Mesothelial cell of epicardium (in vitro differentiated cells): ENCODE data around the gene AKT1S1. TPM values are rescaled to one million over a fixed set of nuclear protein-coding genes. Genes with fewer than 3 reads are reported as not detected.

Experiments used
- DNase-seq, 2 experiments: peaks; one replicate each; pipeline ENCODE4 v3.0.0; 2021; ENCODE audit warnings: low spot score in 2 of 2; ENCODE audit not compliant: unreplicated experiment in 2 of 2
- H3K27ac Mint-ChIP-seq: 2 replicates; pipeline ENCODE4 v1.8.0; 2021; ENCODE audit warnings: mixed read lengths
- H3K27me3 Mint-ChIP-seq: 2 replicates; pipeline ENCODE4 v1.8.0; 2021; ENCODE audit warnings: low read depth, mixed read lengths
- H3K36me3 Mint-ChIP-seq: 2 replicates; pipeline ENCODE4 v1.8.0; 2021; ENCODE audit warnings: mixed read lengths
- H3K4me1 Mint-ChIP-seq: 2 replicates; pipeline ENCODE4 v1.8.0; 2021; ENCODE audit warnings: mixed read lengths
- H3K4me3 Mint-ChIP-seq: 2 replicates; pipeline ENCODE4 v1.8.0; 2021; ENCODE audit warnings: mild to moderate bottlenecking, moderate library complexity, mixed read lengths
- H3K9me3 Mint-ChIP-seq: 2 replicates; pipeline ENCODE4 v1.8.0; 2021; ENCODE audit warnings: mixed read lengths
- total RNA-seq: library from RNA; stranded (reverse); gene quantifications from 3 replicates; pipeline ENCODE4 v1.2.1, GENCODE V29; 2021
- TF ChIP-seq, protein P1 (sequence below): fragments of 200-600 bp; sonication (generic); IDR thresholded peaks from one replicate; pipeline ENCODE4 v1.5.0; 2021; ENCODE audit warnings: antibody characterized with exemption; ENCODE audit not compliant: unreplicated experiment

The AKT1S1 gene
- total RNA-seq, 1 donor from 2014 or later, result 41.8 TPM

GRCh38 chr19:49849433-49850220 lies 27.5 kb downstream of the AKT1S1 start:
- peaks cover 25% of the 10 kb centered on the region for H3K4me1 Mint-ChIP-seq
- H3K27ac Mint-ChIP-seq, result peak overlapping the region; percentile 98
- TF ChIP-seq, protein P1, sequence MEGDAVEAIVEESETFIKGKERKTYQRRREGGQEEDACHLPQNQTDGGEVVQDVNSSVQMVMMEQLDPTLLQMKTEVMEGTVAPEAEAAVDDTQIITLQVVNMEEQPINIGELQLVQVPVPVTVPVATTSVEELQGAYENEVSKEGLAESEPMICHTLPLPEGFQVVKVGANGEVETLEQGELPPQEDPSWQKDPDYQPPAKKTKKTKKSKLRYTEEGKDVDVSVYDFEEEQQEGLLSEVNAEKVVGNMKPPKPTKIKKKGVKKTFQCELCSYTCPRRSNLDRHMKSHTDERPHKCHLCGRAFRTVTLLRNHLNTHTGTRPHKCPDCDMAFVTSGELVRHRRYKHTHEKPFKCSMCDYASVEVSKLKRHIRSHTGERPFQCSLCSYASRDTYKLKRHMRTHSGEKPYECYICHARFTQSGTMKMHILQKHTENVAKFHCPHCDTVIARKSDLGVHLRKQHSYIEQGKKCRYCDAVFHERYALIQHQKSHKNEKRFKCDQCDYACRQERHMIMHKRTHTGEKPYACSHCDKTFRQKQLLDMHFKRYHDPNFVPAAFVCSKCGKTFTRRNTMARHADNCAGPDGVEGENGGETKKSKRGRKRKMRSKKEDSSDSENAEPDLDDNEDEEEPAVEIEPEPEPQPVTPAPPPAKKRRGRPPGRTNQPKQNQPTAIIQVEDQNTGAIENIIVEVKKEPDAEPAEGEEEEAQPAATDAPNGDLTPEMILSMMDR, result no peak
- no peaks in the 10 kb centered on the region for H3K27me3 Mint-ChIP-seq
- peaks cover 14% of the 10 kb centered on the region for H3K36me3 Mint-ChIP-seq
- peak overlapping the region; percentile 81 for H3K4me3 Mint-ChIP-seq
- H3K9me3 Mint-ChIP-seq, result peaks cover 13% of the 10 kb centered on the region
- no peak for DNase-seq

GRCh38 chr19:49848938-49849337 lies 28.2 kb downstream of the AKT1S1 start:
- no peak overlapping the region for H3K4me3 Mint-ChIP-seq
- H3K4me1 Mint-ChIP-seq, result peaks cover 25% of the 10 kb centered on the region
- TF ChIP-seq, protein P1, result no peak
- H3K36me3 Mint-ChIP-seq, result peaks cover 14% of the 10 kb centered on the region
- no peak for DNase-seq
- H3K27me3 Mint-ChIP-seq, result no peaks in the 10 kb centered on the region
- no peak overlapping the region for H3K27ac Mint-ChIP-seq
- peaks cover 13% of the 10 kb centered on the region for H3K9me3 Mint-ChIP-seq

- H3K27ac Mint-ChIP-seq, result no peak overlapping the region
- TF ChIP-seq, protein P1, result no peak
- H3K9me3 Mint-ChIP-seq, result peaks cover 13% of the 10 kb centered on the region
- peaks cover 18% of the 10 kb centered on the region for H3K4me1 Mint-ChIP-seq
- H3K4me3 Mint-ChIP-seq, result no peak overlapping the region
- DNase-seq, result no peak
- no peaks in the 10 kb centered on the region for H3K27me3 Mint-ChIP-seq
- H3K36me3 Mint-ChIP-seq, result peaks cover 14% of the 10 kb centered on the region
Observed at GRCh38 chr19:49847731-49848696, 29.1 kb downstream of the AKT1S1 start.

DNA sequence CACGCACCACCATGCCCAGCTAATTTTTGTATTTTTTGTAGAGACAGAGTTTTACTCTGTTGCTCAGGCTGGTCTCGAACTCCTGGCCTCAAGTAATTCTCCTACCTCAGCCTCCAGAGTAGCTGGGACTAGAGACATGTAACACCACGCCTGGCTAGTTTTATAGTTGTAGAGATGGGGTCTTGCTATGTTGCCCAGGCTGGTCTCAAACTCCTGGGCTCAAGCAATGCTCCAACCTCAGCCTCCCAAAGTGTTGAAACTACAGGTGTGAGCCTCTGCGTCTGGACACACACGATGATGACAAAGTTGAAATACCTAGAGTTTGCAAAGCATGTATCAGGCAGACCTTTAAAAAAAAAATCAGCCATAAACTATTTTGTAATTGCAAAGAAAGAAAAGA lies 30.7 kb downstream of the AKT1S1 start:
- peaks cover 13% of the 10 kb centered on the region for H3K9me3 Mint-ChIP-seq
- H3K4me3 Mint-ChIP-seq, result no peak overlapping the region
- H3K4me1 Mint-ChIP-seq, result peaks cover 6% of the 10 kb centered on the region
- no peaks in the 10 kb centered on the region for H3K27me3 Mint-ChIP-seq
- H3K36me3 Mint-ChIP-seq, result peaks cover 14% of the 10 kb centered on the region
- TF ChIP-seq, protein P1, result no peak
- DNase-seq, result no peak
- H3K27ac Mint-ChIP-seq, result no peak overlapping the region

DNA sequence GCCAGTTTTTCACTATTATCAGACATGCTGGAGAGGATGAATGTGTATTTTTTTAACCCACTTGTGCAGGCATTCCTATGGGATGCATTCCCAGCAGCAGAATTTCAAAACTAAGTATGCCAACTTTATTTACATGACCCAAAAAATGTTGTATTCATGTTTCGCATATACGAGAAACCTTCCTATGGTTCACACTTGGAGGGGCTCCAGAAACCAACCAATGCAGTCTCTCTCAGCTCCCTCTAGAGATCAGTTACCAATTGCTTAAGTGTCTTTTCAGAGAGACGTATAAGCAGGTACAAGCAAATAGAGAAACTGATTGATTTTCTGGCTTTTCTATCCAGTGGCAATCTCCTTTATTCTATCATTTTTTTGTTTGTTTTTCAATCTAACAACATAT lies 31.7 kb downstream of the AKT1S1 start:
- Mint-ChIP-seq H3K9me3 (peaks cover 13% of the 10 kb centered on the region), H3K36me3 (peaks cover 18% of the 10 kb centered on the region), H3K27me3 (no peaks in the 10 kb centered on the region), H3K4me1 (peaks cover 6% of the 10 kb centered on the region), H3K4me3 (no peak overlapping the region), H3K27ac (no peak overlapping the region)
- TF ChIP-seq, protein P1, result no peak
- DNase-seq, result no peak
